GM19351 (cell line): ENCODE measurements around the gene RNF114.
"Not testable (repeated sequence)": the region's sequence is repeated elsewhere in the genome, so short reads cannot be mapped to it uniquely, and the experiment has no call there.

Source experiments
- ATAC-seq: cut with Tn5 transposase; IDR thresholded peaks from one replicate; pipeline ENCODE4 v1.9.1; 2021; ENCODE audit warnings: mild to moderate bottlenecking, moderate library complexity; ENCODE audit not compliant: unreplicated experiment

The RNF114 gene

GRCh38 chr20:49984426-49985153, 48.4 kb downstream of the RNF114 start:
- no peak for ATAC-seq

- ATAC-seq = no peak
Observed at GRCh38 chr20:49985157-49985556, 49.0 kb downstream of the RNF114 start.

- ATAC-seq = no peak
Observed at GRCh38 chr20:49985617-49986016, 49.4 kb downstream of the RNF114 start.

GRCh38 chr20:49986049-49986448, 49.9 kb downstream of the RNF114 start:
- ATAC-seq = no peak

- no peak for ATAC-seq
Observed at GRCh38 chr20:49987015-49987867, 51.0 kb downstream of the RNF114 start.

- no peak for ATAC-seq
Observed at GRCh38 chr20:49987868-49988690, 51.9 kb downstream of the RNF114 start.

GRCh38 chr20:49989234-49990065, 53.3 kb downstream of the RNF114 start:
- ATAC-seq = no peak

- ATAC-seq = no peak
Observed at GRCh38 chr20:49990271-49990720, 54.1 kb downstream of the RNF114 start.

- ATAC-seq = no peak
Observed at GRCh38 chr20:49993301-49993751, 57.1 kb downstream of the RNF114 start.

GRCh38 chr20:49995586-49995985, 59.4 kb downstream of the RNF114 start:
- no peak for ATAC-seq

- not testable (repeated sequence) for ATAC-seq
Observed at GRCh38 chr20:49998478-49999188, 62.4 kb downstream of the RNF114 start.

- no peak for ATAC-seq
Observed at GRCh38 chr20:49999329-49999728, 63.1 kb downstream of the RNF114 start.

GRCh38 chr20:50000548-50001222, 64.5 kb downstream of the RNF114 start:
- ATAC-seq = not testable (repeated sequence)

GRCh38 chr20:50001784-50002311, 65.7 kb downstream of the RNF114 start:
- ATAC-seq = no peak

GRCh38 chr20:50003253-50003656, 67.1 kb downstream of the RNF114 start:
- no peak for ATAC-seq
